EL (cell line): ENCODE results near the gene FOXP1.

ENCODE experiments used
- DNase-seq: peaks from one replicate; pipeline ENCODE4 v3.0.0-alpha.2; 2016

The FOXP1 gene

DNA sequence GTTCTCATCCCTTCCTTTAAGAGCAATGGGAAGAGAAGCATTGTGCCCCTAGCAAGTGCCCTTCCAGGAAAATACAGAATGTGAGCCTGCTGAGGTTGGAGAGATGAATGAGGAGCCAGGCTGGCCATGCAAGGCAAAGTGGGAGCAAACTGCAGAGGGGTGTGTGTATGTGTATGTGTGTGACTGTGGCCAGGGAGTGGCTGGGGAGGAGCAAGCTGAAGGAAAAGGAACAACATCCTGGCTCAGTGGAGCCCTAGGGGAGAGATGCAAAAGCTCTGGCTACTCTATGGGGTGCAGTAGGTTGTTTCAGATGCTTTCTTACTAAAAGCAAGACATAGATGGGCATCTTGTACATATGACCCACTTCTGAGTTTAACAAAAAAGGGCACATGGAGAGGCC lies 20.6 kb downstream of the FOXP1 start:
- DNase-seq, result no peak

GRCh38 chr3:71560665-71561064 lies 22.9 kb downstream of the FOXP1 start:
- DNase-seq, result peak; percentile 51

DNA sequence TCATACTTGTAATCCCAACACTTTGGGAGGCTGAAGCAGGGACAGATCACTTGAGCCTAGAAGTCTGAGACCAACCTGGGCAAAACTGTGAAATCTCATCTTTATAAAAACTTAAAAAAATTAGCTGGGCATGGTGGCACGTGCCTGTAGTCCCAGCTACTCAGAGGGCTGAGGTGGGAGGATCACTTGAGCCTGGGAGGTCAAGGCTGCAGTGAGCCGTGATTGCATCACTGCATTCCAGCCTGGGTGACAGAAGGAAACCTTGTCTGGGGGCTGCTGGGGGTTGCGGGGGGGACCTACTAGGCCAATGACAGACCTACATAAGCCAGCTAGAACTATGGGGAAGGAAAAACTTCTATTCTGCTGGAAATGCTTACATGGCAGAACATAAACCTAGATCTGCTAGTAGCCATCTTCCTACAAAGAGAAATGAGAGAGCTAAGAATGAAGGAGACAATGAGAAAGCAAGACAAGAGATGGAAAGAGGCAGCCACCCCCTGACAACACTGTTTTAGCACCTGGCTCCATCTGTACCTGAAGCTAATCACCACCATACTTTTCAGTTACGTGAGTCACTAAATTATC lies 23.9 kb downstream of the FOXP1 start:
- peak; percentile 24 for DNase-seq

DNA sequence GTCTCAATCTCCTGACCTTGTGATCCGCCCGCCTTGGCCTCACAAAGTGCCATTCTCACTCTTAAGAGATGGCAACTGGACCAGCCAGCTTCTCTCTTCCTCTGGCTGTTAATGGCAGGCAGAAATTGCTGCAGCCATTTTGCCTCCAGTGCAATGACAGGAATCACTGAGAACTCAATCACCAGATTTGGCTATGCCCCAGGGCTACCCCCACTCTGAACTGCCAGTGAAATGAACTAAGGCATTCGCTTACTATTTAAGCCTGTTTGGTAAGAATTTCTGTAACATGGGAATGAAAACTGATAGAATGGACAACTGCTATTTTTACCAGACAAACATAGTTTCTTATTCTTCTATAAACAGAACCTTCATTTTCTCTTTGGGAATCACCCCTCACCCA lies 24.5 kb downstream of the FOXP1 start:
- no peak for DNase-seq

DNA sequence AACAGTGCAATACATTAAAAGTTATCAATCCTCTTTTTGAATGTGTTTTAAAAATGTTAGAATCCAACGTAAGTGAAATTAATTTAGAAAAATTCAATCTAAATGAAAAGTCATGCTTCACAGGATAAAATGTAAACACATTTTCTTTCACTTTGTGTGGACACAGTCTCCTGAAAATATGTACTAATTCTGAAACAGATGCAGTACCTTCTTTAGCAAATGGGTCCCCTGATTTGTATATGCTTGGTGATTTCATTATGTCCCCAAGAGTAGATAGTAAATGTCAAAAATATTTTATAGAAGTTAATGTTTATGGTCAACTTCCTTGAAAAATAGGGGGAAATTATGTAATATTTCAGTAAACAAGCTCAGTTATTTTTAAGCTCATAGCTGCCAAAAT lies 28.9 kb downstream of the FOXP1 start:
- no peak for DNase-seq

DNA sequence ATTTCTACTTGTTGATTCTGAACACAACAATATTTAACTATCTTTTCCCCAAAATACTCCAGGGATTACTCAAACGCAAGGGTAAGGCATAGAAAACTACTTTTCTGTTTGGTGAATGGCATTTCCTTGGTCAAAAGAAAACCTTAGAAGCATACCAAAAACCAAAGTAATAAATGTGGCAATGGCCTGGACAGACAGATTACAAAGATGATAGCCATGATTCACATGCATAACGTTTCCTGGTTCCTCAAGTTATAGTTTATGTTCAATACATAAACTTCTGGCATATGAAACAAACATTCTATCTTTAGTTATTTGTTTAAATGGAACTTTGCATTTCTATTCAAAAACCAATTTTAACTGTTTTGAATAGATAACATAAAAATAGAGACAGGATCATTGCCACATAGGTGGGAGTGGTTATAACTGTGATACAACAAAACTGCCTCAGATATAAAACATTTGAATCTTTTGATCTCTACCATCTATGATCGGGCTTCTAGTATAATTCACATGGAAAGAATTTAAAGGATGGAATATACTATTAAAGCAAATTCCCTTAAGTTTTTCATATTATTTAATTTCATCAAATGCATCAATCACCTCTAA lies 32.1 kb downstream of the FOXP1 start:
- peak; percentile 74 for DNase-seq

DNA sequence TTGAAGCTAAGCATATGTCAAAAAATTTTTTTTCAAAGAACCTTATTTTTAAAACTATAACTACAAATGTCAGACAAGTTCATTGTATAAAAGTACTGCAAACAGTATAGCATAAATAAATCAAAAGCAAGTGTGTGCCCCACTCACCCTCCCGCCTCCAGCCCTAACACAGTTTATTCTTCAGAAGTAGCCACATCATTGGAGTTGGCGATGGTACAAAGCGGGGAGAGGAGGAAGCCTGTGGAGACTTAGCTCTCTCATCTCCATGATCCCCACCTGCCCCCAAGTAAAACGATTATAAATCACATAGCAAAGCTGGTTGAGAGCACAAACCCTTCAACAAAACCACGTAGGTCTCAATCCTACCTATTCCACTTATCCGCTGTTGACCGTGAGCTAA lies 33.6 kb downstream of the FOXP1 start:
- DNase-seq, result no peak

DNA sequence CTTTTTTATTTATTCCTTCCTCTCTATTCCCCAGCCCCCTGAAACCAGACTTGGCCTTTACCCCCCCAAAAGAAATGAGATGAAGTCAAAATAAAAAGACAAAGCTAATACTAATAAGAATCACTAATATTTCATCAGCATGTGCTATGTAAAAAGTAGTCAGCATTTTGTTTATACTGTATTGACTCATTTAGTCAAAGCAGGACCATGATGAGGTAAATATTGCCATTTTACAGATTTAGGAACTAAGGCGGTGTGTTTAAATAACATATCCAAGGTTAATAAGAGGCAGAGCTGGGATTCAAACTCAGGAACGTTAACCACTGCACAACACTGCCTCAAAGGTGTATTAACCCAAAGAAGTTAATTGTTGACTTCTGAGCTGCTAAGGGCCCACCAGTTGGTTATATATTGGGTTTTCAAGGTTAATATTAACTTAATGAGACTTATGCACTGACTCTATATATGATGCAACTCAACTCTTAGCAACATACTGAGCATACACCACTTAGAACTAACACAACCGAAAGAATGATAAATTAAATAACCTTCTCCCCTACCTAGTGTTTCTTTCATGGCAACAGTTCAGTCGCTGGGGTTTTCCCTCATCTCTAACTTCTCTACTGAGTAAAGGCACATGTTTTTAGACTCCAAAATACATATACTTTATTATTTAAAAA lies 34.7 kb downstream of the FOXP1 start:
- no peak for DNase-seq

DNA sequence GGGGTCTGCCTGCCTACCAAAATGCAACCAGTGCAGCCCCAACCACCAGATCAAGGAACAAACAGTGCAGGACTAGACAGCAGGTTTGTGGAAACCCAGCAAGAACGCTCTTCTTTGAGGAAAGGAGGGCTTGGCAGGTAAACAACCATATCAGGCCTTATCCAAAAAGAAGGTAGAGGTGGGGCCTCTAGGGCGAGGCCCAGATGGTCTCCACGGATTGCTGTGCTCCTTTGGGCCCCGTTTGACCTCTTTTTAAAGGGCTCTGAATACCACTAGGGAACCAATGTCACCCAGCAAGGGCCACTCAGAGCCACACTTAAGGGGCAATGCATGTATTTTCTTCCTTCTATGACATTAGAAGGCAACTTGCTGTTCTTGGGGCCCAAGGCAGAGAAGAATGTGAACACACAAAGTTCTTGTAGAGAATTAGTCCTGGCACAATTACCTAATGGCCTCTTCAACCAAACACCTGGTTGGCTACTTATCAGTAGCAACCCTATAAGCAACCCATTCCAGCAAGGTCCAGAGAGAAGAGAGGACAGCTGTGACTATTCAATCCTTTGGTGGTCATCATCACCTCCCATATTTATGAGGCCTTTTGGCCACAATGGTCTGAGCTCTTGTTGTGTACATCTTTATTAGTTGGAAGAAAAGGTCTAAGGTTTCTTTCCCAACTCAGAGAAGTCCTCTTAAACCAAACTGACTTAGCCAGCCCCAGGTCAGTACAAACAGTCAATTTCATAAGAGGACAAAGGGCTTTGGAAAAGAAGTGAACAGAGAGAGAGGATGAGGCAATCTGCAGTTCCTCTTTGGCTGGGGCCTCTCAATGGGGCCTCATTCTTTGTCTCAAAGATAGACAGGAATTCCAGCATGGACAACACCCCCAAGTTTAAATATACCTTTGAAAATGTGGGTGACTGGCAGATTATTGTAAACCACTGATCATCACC lies 36.0 kb downstream of the FOXP1 start:
- DNase-seq, result no peak

- no peak for DNase-seq
Observed at GRCh38 chr3:71546821-71547220, 36.7 kb downstream of the FOXP1 start.

DNA sequence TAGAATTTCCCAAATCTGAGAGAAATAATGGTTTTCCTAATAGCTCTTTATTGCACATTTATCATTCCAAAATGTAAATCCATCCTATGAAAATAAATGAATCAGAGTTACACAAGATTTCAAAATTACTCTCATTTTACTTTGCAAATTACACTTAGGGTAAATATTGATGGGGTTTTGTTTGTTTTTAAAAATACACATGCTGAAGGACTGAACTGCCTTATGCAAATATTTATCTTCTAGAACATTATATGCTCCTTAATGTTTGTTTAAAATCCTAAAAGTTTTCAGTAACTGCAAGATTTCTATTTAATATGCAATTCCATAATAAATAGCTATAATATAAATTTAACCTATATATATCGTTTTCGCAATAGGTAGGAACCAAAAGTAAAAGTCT lies 38.2 kb downstream of the FOXP1 start:
- no peak for DNase-seq

DNA sequence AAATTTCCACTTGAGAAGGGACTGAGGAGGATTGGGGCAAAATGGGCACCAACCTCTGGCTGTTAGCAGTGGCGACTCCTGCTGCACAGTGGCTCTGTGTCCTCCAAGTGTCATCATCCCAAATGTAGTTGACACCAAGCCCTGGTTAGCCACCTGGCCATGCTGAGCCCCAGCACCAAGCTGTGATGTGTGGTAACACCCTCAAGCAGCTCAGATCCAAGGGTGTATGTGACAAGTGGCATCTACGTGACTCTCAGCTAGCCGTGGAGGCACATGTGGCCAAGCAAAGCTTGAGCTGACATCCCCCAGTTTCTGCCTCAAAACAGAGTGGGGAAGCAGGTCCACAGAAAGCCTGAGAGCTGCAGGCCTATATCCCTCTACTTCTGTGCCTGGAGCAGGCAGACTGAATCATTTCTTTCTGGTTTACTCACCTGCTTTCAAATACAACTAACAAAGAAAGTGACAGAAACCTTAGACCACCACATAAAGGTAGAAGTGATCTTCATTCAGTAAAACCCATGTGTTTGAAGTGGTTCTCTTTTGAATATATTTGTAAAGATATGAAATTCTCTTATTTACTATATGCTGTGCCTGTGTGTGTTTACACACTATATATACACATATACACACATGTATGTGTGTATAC lies 40.0 kb downstream of the FOXP1 start:
- no peak for DNase-seq

DNA sequence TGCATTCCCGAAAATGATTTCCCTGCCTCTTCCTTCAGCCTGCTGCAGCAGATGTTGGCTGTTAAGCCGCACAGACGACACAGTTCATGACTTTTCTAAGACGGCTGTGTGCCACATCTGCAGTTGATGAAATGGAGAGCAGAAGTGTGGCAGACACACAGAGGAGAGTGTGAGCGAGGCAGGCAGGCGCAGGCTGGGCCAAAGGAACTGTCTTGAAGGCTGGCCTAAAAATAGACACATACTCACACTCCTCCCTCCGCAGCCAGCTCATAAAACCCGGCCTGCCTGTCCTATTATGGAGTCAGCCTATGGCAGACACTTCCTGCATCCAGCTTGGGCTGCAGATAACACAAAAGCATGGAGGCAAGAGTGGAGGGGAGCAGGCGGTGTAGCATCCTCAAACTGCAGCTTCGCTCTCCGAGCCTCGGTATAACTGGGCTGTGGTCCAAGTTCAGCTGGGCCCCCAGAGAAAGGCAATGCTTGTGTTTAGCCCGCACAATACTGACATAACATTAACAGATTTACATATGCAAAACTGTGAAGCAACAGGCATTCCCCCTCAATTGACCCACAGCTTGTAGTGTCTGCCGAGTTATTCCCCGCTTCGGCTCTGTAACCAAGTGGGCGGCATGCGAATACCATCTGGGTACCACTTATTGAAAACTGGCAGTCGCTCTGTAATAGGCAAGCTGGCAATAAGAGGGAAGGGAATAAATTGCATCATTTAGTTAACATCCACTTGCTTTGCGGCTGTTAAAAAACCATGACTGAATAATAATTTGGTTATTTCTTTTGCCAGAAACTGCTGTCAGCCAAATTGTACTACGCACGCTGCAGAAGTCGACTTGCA lies 40.8 kb downstream of the FOXP1 start:
- peak; percentile 89 for DNase-seq

DNA sequence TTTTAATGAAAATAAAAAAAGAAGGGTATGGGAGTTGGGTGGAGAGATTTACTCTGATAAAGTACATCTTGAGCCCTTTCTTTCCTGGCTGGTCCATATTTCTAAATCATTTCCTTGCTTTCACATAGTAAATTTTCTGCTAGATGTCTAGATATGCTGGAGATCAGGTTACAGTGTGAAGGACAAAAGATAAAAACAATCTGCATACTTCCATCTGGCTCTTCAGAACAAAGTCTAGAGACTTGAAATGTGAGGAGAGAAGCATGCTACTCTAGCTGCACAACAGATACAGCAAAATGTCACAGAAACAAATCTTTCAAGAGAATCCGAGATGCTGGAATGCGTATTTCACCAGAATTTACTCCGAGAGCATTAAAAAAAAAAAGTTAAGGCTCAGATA lies 42.2 kb downstream of the FOXP1 start:
- DNase-seq, result no peak

DNA sequence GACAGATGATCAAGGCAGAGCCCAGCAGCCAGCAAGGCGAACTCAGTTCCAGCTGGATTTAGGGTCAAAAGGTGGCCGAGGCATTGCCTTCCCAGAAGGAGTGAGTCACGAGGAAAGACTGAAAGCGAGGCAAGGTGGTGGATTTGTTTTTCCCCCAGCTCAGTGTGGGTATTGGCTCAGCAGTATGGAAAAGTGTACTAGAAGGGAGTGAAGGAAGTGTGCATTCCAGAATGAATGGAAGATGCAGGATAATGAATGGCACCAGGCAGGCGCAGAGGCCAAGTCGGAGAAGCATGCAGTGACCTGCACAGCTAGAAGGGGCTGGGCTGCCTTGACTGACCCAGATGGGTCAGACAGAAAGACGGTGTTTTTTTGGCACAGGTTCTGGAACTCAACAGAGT lies 46.3 kb downstream of the FOXP1 start:
- DNase-seq, result peak; percentile 97

GRCh38 chr3:71536376-71536965 lies 47.1 kb downstream of the FOXP1 start:
- peak; percentile 73 for DNase-seq

DNA sequence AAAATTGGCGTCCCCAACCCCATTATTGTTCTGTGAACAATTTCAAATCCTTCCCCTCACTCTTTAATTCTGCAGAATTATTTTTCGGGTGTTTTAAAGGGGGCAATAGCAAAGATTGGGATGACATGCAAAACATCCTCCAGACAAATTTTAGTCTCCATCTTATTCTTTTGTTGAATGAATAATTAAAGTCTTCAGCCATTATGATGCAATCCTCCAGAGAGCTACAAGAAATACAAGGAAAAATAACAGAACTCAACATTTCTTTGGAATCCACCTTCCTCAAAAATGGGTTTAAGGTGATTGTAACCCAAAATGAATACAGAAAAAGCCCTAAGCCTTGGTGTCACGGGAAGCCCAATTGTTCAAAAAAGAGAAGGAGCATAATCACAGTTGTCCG lies 49.9 kb downstream of the FOXP1 start:
- no peak for DNase-seq

DNA sequence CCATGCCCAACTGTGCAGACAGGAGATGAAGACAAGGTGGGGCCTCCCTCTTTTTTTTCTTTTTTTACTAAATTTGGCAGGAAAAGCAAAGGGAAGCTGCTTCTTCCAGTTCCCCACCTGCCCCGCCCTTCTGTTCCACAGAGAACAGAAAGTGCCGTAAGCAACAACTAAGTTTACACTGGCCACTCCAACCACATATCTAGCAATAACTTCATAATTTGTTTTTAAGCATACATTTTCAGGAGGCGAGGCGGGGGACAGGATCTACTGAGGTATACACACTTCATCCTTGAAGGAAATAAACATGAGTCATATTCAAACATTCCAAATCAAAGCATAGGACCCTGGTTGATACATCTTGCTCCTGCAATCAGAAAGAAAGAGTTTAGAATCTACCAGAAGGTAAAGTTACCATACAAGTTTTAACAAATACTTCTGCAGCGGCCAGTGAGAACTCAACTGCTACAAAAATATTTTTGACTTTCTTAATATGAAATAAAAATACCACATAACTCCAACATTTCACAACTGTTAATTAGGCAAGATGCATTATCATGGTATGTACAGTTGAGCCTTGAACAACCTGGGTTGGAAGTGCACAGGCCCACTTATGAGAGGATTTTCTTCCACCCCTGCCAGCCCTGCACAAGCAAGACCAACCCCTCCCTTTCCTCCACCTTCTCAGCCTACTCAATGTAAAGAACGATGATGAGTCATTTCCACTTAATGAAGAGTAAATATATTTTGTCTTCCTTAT lies 50.7 kb downstream of the FOXP1 start:
- peak; percentile 12 for DNase-seq

DNA sequence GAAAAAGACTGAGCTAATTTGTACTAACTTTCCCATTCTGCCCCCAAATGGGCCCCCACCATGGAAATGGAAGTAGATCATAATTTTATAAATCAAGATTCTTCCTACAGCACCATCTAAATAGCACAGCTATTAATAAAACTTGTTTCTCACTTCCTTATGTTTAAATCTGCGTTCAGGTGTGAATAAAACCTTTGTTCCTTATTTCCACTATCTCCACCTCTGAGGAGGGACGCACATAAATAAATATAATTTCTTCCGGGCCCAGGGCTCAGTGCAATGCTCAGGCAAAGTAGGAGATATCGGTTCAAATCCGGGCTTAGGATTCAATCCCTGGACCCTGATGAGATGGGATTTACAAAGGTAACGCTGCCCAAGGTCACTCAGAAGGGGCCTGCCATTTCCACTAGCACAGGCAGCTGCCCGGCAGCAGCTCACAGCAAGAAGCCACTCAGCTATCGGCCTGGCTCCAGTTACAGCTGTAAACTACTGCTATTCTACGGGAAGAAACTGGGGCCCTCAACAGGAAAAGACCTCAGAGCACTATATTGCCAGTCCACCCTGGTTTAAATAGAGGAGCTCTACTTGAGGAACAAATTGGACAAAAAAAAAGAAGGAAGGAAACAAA lies 52.5 kb downstream of the FOXP1 start:
- DNase-seq, result no peak

DNA sequence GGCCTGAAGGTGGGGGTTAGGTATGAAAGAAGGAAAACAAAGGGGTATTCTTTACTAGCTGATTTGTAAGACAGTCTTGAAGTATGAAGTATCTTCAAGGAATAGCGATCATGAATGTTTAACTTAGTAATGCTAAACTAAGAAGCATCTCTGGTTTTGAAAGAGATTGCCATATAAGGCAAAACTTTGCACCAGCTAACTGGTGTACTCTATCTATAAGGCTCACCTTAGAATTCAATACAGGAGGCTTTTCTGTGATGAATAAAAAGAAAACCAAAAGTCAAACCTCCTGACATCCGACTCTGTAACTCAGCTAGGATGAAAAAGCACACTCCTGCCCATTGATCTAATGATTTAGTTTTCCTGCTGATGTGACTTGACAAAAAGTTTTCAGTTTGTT lies 54.7 kb downstream of the FOXP1 start:
- no peak for DNase-seq
